Brain pericyte (primary cell): ENCODE measurements around the gene C1QL3.

ENCODE experiments used
- DNase-seq: peaks from one replicate; pipeline ENCODE4 v3.0.0-alpha.2; 2012; ENCODE audit warnings: low read depth, low spot score

C1QL3 gene

DNA sequence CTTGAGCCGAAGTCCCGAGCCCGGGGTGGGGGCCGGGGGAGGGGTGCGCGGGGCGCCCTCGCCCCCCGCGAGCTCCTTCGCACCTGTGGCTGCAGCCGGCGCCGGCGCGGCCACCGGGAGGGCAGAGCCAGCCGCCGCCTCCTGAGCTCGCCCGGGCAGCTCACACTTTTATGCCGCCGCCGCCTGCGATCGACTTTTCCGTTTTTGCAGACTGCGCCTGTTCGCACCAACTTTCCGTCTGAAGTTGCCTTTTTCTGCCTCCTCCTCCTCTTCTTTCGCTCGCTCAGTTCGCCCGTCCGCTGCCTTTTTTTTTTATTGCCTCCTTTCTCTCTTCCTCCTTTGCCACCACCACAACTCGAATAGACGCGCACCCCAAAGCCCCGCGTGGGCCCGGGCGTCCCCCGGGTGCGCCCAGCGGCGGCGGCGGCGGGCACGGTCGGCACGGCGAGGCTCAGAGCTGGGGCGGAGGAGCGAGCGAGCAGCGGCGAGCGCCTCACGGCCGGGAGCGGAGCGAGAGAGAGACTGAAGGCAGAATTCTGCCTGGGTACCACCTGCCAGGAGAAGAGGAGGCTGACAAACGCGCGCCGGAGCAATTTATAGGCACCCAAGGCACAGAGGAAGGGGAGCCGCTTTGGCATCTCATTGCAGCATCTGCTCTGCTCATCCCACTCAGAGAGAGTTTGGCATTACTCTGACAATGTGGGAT lies at the start of gene C1QL3:
C1QL3 (minus strand) TSS at position 569 of the 706 bp plus-strand sequence. CDS start 814 bp downstream, outside the sequence.
- no peak for DNase-seq

DNA sequence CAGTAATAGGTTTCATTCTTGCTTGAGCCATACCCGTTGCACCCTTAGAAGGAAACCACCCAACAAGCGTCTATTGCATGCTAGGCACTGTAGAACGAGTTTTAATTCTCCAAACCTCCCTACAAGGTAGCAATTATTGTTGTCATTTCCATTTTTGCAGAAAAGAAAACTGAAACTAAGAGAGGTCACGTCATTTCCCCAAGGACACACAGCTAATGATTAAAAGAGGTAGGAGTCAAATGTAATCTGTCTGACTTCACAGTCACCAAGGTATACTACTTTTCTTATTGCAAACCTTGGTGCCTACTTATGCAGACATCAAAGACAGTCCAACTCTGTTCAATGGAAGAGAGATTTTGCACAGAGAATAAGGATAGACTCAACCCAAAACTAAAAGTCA lies 49.1 kb upstream of the C1QL3 start:
- DNase-seq, result no peak

DNA sequence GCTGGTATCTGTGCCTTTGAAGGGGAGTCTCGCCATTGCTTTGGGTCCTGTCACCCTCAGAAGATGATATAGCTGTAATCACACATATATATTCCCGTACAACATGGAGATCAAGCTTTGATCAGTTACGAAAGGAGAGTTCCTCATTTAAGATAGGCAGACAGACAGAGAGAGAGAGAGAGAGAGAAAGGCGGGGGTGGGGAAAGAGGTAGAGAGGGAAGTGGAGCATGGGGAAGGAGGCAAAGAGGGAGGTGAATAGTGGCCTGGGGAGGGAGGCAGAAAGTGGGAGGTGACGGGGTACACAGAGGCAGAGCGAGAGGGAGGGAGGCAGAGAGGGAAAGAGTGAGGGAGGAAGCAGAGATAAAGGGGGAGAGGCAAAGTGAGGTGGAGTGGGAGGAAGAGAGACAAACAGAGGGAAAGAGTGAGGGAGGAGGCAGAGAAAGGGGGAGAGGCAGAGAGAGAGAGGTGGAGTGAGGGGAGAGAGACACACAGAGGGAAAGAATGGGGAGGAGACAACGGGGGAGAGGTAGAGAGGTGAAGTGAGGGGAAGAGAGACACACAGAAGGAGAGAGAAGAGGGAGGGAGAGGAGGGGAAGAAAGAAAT lies 44.6 kb upstream of the C1QL3 start:
- no peak for DNase-seq

DNA sequence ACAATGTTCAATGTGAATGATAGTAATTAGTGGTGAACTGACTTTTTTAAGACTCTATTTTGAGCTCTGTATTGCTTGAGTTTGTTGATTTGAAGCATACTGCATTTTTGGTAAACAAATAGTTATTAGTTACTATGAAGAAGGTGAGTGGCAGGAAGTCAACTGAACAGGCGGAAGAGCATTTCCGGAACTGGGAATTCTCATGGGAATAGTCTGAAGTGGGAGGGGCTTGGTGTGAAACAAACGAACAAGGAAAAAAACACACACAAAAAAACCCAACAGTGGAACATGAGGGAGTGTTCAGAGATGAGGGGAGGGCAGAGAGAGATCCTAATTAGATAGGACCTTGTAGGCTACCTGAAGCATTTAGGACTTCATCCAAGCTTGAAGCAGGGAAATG lies 43.9 kb upstream of the C1QL3 start:
- no peak for DNase-seq

DNA sequence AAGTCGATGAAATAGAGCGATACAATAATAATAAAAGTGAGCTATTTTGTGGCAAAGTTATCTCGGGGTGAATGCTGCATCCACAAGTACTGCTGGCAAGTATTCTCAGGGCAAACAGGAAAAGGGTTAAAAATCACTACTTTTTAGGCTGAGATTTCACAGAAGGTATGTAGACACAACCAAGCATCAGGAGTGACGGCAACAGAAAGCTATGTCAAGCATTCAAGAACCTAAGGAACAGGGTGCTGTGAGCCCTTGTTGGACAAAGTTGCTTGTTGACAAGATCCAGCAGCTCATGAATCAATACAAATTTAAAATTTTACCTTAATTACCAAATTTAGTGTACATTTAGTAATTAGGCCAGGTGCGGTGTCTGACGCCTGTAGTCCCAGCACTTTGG lies 41.2 kb upstream of the C1QL3 start:
- no peak for DNase-seq

DNA sequence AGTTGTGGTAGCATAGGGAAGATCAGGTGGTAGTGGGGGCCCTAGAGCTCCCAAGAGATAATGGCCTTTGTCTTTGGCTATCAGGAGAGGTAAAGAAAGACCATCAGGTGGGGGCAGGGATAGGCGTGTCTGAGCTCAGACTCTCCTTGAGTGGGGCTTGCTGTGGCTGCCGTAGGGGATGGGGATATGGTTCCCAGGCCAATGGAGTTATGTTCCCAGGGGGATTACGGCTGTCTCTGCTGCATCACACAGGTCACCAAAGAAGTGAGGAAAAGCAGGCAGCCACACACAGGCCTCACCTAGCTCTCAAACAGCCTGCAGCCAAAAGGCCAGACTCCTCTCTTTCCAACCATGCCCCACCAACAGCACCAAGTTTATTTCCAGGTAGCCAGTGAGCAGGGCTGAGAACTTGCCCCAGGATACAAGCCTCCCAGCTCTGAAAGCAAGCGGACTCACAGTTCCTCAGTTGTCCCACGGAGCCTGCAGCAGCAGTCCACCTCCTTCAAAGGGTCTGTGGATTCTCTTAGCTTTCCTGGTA lies 37.6 kb upstream of the C1QL3 start:
- DNase-seq, result no peak

DNA sequence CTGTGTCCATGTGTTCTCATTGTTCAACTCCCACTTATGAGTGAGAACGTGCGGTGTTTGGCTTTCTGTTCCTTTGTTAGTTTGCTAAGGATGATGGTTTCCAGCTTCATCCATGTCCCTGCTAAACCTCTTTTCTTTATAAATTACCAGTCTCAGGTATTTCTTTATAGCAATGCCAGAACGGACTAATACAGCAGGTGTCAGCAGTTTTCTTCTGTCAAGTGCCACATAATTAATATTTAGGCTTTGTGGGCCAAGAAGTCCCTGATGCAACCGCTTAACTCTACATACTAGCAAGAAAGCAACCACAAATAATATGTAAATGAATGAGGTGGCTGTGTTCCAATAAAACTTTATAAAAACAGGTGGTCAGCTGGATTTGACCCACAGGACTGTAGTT lies 26.3 kb upstream of the C1QL3 start:
- DNase-seq, result no peak

DNA sequence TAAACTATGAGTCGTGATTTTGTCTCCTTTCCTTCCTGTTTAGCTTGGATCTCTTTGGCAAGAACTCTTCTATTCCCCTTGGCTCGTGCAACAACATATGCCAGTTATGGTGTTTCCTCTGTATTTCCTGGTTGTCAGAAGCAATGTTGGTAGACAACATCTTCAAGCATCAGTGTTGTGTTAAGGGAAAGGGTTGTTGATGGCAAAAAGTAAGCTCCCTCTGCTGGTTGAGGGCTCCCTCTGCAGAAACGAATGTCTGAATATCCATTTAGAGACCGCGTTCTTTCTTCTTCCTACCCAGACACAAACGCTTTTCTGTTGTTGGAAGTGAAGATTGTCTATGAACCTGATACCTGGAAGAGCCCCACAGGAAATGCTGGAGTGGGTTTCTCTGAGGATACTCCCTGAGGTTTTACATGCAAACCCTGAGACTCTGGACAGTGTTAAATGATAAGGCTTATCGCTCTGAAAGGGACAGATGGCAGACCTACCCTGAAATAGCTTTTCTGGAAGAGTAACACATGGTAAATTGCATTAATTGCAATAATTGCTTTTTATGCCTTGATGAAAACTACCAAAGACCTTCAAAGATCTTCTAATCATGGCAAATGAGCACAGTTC lies 23.5 kb upstream of the C1QL3 start:
- no peak for DNase-seq

DNA sequence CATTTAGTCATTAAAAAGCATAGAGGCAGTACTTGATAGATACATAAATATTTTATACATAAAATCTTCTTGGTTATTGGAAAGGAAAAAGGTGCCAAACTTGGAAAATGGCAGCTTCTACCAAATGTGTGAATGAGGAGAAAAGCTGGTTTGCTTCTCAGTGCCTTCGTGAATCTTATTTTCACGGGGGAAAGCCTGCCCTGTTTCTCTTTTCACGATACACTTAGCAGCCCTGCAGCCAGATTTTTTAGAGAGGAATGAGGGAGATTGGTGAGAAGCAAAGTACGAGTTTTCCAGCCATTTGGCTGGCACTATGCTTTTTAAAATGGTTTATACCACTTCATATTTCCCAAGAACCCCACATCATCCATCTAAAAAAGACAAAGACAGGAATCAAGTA lies 22.9 kb upstream of the C1QL3 start:
- DNase-seq, result no peak

DNA sequence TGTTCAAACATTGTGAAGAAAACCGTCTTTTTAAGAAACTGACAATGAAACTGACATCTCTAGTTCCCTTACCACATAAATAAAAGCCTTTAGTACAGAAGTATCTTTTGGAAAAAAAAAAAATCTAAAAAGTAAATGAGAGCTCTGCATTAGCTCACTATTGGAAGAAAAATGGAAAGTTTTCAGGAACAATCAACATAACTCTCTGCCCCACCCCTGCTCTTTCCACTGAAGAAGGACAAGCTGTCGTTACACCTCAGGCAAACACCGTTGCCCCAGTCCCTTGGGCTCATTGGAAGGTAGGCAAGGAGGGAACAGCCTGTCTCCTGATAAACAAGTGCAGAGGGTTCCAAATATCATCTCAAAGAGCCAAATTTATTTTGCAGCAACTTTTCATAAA lies 22.4 kb upstream of the C1QL3 start:
- DNase-seq, result no peak

DNA sequence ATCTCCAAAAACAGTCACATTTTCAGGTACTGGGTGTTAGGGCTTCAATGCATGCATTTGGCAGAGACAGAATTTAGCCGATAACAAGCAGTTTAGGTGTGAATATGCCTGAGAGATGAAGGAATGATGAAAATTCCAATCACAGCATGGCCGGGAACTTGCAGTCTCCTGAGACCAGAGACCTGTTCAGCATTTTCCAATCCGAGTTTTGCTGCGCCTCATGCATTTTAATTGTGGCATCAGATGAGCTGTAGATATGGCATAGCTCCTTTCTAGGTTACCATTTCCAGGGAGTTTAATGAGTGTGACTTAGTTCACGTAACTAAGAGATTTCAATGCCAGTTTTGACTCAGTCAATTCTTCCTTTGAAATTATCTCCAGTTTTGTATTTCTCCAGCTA lies 14.5 kb upstream of the C1QL3 start:
- DNase-seq, result no peak

DNA sequence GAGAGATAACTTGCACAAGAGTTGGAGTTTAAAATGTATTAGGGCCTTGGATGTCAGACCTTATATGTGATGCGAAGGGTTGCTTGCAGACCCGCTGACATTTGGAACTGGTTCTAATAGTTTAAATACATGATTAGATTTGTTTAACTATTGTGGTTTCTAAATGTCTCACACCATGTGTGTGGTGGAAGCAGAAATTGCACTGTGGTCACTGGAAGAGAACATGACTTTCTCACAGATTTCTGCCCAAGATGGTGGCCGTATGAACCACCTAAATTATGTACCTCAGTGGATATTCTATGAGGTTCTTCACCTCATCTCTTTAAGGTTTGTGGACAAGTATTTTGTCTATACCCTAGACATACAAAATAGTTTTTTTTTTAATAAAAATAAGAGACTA lies 8.2 kb upstream of the C1QL3 start:
- no peak for DNase-seq

DNA sequence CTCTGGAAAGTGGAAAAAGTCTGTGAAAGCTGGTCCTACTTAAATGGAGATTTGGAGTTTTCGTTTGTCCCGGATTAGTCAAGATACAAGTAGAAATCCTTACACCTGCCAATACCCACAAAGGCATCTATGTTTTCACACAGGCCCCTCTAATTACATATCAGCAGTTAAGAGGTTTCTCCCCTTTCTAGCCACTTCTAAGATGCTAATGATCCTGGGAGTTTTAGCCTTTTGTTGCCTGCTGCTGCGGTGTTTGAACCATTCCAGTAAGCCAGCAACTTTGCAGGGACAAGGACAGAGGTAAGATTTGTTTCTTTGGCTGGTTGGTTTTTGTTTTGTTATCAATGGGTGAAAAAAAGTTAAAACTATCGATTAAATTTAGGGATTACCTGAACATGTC lies 5.8 kb upstream of the C1QL3 start:
- DNase-seq, result no peak

DNA sequence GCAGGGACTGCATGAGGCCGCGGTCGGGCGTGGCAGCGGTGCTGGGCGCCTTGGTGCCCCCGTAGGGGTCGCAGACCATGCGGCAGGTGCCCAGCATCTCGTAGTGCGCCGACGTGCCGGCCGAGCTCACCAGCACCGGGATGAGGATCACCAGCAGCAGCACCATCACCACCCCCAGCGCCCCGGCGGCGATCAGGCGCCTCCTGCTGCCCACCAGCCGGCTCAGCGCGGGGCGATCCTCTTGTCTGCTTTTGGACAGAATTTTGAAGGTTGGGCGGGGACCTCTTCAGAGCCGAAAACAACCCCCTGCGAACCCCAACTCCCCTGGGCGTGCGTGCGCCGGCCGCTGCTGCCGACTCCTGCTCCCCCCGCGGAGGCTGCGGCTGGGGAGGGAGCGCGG lies 779 bp downstream of the C1QL3 start:
- DNase-seq, result no peak

DNA sequence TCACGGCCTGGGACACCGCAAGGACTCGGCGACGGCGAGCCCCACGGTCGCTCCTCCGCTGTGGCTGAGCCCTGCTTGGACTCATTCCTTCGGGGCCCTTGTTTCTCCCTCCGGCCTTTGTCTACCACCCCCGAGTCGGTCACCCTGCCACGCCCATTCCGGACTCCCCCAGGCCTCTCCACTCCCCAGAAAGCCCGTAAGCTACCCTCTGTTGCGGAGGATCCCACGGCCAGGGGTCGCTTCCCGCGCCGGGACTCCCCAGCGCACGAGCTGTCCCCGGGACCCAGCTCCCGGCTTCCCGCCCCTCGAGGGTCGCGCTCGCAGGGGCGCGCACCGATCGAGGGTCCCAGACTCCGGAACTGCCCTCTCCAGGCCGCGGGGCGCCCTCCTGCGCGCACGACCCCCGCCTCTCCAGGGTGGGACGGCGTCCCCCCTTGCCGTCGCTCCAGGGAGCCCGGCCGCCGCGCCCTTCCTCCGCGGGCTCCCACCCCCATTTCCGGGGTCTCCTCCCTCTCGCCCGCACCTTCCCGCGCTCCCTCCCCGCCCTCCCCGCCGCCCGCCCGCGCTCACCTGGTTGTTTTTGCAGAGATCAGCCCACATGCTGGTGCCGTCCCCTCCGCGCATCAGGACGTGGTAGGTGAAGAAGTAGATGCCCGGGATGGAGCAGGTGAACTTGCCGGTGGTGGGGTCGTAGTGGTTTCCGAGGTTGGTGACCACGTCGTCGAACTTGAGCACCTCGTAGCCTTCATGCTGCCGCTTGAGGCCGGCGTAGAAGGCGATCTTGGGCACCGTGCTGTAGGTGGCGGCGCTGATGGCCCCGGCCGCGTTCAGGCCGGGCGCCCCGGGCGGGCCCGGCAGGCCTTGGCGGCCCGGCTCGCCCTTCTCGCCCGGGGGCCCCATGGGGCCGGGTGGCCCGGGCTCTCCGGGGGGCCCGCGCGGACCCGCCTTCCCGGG lies 1.5 kb downstream of the C1QL3 start:
- DNase-seq, result no peak

DNA sequence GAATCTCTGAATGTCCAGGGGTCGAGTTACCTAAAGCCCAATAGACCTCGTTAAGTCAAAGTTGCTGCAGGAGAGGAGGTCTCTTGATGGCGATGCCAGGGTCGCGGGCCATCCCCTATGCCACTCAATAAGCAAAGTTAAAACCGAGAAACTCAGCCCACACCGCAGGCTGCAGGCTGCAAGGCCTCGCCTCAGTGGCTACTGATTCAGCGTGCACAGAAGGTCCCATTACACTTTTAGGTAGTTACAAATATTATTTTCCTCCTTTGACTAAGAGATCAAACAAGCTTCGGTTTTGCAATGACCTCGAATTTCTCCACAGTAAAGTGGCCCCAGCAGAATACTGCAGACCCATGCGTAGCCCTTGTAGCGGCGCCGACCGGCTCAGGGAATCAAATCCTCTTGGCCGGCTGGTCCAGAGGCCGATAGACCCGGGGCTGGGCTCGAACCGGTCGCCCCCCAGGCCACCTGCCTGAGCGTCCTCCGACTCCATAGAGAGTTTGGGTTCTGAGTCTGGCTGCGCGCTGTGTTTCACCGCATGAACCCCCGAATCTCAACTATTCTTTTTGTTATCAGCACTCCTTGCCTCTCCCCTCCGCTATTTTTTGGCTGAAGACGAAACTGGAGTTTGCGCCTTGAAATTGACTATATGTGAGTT lies 2.3 kb downstream of the C1QL3 start:
- DNase-seq, result no peak

DNA sequence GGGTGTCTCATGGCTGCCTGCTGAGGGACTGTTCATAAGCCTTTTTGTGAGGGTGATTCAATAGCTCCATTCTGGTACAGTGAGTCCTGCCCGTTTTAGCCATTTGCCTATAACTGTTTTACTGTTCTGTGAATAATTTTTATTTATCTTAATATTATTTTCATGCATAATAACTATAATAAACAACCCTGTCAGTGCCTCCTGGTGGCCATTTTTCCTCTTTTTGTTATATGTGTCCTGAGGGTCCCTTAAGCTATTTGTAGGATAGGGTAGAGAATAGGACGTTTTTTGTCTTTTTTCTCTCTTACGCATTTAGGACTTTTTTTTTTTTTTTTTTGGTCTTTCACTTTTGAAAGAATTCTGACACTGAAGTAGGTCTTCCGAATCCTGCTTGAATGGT lies 2.9 kb downstream of the C1QL3 start:
- no peak for DNase-seq

DNA sequence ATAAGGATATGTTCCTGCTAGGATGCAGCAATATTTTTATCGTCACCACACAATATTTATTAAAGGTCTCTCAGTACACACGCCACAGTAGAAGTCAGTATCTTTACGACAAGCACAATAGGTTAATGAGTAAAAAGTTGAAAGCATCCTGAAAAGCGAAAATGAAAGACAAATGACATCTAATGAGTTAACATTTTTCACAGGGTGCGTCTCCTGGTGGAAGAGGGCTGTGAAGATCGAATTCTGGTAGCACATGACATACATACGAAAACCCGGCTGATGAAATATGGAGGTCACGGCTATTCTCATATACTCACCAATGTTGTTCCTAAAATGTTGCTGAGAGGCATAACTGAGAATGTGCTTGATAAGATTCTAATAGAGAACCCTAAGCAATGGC lies 10.8 kb downstream of the C1QL3 start:
- DNase-seq, result no peak

DNA sequence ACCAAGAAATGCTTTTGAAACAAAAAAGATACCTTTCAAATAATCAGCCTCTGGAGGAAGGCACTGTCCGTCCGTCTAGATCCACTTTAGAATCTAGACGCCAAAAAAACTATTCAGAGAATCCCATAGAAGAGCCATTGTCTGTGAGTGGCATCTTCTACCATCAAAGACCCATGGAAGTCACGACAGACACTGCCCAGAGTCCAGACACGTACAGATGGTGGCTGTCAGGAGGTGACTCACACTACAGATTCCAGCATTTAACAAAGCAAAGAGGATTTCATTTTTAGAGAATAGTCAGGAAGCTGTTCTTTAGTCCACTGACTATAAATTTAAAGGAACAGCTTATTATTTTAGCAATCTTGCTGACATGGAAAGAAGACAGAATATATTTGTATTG lies 11.7 kb downstream of the C1QL3 start:
- DNase-seq, result no peak

DNA sequence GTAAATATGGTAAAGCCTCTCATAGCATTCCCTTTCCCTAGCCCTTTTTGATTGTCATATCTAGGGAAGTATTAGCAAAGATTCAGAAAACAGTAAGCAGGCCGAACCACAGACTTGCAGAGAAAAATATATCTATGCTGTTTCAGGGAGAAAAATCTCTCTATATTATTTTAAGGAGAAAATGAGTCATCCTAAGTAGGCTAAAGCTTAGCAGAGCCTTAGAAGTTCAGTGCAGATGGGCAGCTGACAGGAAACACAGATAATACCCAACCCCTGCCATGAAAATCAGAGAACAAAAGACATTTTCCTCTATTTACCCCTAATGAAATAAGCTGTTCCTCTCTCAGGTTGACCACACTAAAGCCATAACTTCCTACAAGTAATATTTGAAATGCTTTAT lies 16.5 kb downstream of the C1QL3 start:
- no peak for DNase-seq

DNA sequence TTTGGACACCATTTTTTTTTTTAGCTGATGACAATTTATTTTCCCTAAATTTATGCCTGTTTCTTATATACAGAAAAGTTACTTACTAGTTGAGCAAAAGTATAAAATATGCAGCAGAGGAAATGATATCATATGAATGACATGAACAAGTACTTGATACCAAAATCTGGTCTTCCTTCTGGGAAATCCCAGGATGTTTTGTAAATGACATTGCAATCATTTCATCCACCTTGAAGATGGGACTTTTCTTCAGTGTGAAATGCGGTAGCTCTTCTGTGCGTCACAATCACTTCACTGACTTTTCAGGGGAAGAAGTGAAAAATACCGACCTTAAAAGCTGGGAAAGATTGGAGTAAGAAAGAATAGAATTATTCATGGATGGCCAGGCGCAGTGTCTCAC lies 23.8 kb downstream of the C1QL3 start:
- no peak for DNase-seq
